HEK293T (cell line): ENCODE results near the gene NKG7.
"Not testable (repeated sequence)": the region's sequence is repeated elsewhere in the genome, so short reads cannot be mapped to it uniquely, and the experiment has no call there.

Experiments
- CTCF ChIA-PET: fragments of 350-600 bp; formaldehyde crosslinking; extraction: SDS; loops from one replicate; lab custom pipeline; 2021; ENCODE audit warnings: antibody characterized with exemption, inconsistent platforms; lab: Yijun Ruan, JAX
- POLR2A ChIA-PET: fragments of 350-600 bp; formaldehyde crosslinking; extraction: SDS; loops from one replicate; lab custom pipeline; 2020; ENCODE audit warnings: antibody characterized with exemption, inconsistent platforms; lab: Yijun Ruan, JAX
- DNase-seq: peaks from one replicate; pipeline ENCODE4 v3.0.0; 2012; ENCODE audit warnings: mixed read lengths; ENCODE audit errors: extremely low spot score
- ARNT ChIP-seq: fragments of 450-650 bp; IDR thresholded peaks from 2 replicates; pipeline ENCODE4 v1.6.1; 2017; ENCODE audit warnings: mild to moderate bottlenecking
- BHLHE40 ChIP-seq: fragments of 450-650 bp; IDR thresholded peaks from 2 replicates; pipeline ENCODE4 v1.6.1; 2016; ENCODE audit warnings: mild to moderate bottlenecking, moderate library complexity, borderline replicate concordance
- CTBP1 ChIP-seq: fragments of 450-650 bp; IDR thresholded peaks from 2 replicates; pipeline ENCODE4 v1.6.1; 2016; ENCODE audit warnings: borderline replicate concordance
- ELF4 ChIP-seq: fragments of 450-650 bp; IDR thresholded peaks from 2 replicates; pipeline ENCODE4 v1.6.1; 2017; ENCODE audit warnings: antibody characterized with exemption
- FOXA1 ChIP-seq: fragments of 450-650 bp; IDR thresholded peaks from 2 replicates; pipeline ENCODE4 v1.6.1; 2016; ENCODE audit warnings: mild to moderate bottlenecking
- FOXK2 ChIP-seq: fragments of 450-650 bp; IDR thresholded peaks from 2 replicates; pipeline ENCODE4 v1.6.1; 2016; ENCODE audit warnings: mild to moderate bottlenecking
- FOXM1 ChIP-seq: fragments of 450-650 bp; IDR thresholded peaks from 2 replicates; pipeline ENCODE4 v1.6.1; 2017; ENCODE audit warnings: mild to moderate bottlenecking, borderline replicate concordance
- HDGF ChIP-seq: fragments of 450-650 bp; IDR thresholded peaks from 2 replicates; pipeline ENCODE4 v1.6.1; 2017; ENCODE audit warnings: antibody characterized with exemption, borderline replicate concordance
- L3MBTL2 ChIP-seq: fragments of 450-650 bp; conservative IDR thresholded peaks from 2 replicates; pipeline ENCODE4 v1.6.1; 2016; ENCODE audit warnings: mild to moderate bottlenecking
- LEF1 ChIP-seq: fragments of 450-650 bp; IDR thresholded peaks from 2 replicates; pipeline ENCODE4 v1.6.1; 2017; ENCODE audit warnings: mild to moderate bottlenecking, borderline replicate concordance
- NFRKB ChIP-seq: fragments of 450-650 bp; IDR thresholded peaks from 2 replicates; pipeline ENCODE4 v1.6.1; 2016; ENCODE audit warnings: mild to moderate bottlenecking, moderate library complexity
- SP1 ChIP-seq: fragments of 450-650 bp; IDR thresholded peaks from 2 replicates; pipeline ENCODE4 v1.6.1; 2017
- SUZ12 ChIP-seq: fragments of 450-650 bp; IDR thresholded peaks from 2 replicates; pipeline ENCODE4 v1.6.1; 2016; ENCODE audit warnings: mild to moderate bottlenecking
- TARDBP ChIP-seq: fragments of 450-650 bp; IDR thresholded peaks from 2 replicates; pipeline ENCODE4 v1.6.1; 2016
- ZNF384 ChIP-seq: fragments of 450-650 bp; IDR thresholded peaks from 2 replicates; pipeline ENCODE4 v1.6.1; 2016
- TF ChIP-seq, protein P1 (sequence below): fragments of 450-650 bp; IDR thresholded peaks from 2 replicates; pipeline ENCODE4 v1.6.1; 2016

Gene NKG7

DNA sequence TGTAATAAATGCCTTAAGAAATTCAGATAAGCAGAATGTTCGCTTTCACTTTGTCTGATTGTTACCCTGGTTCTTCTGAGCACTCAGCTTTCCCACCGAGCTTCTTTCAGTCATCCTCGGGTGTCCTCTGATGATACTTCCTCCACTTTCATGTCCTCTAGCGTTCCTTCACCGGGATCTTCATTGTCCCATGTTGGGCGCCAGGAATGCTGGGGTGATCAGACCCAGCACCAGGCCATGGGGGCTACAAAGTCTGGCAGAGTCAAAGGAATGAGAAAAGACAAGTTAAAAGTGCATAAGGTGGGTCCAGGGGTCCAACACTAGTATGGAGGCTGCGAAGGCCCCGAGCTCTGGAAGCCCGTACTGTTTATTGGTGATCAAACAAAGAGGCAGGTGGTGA, 29.7 kb upstream of the NKG7 start:
- TF ChIP-seq CTBP1 (no peak), ARNT (no peak), SUZ12 (no peak), NFRKB (no peak), LEF1 (no peak)
- TF ChIP-seq, protein P1, sequence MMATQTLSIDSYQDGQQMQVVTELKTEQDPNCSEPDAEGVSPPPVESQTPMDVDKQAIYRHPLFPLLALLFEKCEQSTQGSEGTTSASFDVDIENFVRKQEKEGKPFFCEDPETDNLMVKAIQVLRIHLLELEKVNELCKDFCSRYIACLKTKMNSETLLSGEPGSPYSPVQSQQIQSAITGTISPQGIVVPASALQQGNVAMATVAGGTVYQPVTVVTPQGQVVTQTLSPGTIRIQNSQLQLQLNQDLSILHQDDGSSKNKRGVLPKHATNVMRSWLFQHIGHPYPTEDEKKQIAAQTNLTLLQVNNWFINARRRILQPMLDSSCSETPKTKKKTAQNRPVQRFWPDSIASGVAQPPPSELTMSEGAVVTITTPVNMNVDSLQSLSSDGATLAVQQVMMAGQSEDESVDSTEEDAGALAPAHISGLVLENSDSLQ, result no peak
- CTCF ChIA-PET, result interaction anchor here (0.6 kb wide), 1 partner anchor 18 kb away, joined by 3 read pairs; no protein-coding TSS in a partner anchor
- POLR2A ChIA-PET, result no interaction called here
- DNase-seq, result no peak

DNA sequence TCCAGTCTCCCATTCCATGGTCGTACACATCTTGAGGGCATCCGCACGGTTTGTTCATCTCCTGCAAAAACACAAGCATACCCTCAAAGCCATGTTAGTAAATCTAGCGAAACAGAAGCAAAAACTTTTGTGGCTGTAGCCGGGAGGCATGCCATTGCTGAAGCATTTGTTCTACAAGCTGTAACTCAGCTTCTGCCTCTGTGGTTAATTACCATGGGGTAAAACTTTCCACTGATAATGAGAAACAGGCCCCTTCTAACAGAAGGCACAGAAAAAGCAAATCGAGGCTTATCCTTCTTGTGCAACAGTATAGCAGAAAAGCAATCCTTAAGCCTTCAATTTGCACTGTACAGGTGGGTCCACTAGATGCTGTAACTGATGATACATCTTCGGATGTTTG, 27.5 kb upstream of the NKG7 start:
- CTCF ChIA-PET, result interaction anchor here (1.5 kb wide), 1 partner anchor 22 kb away, joined by 3 read pairs; no protein-coding TSS in a partner anchor
- POLR2A ChIA-PET, result not testable (repeated sequence)

DNA sequence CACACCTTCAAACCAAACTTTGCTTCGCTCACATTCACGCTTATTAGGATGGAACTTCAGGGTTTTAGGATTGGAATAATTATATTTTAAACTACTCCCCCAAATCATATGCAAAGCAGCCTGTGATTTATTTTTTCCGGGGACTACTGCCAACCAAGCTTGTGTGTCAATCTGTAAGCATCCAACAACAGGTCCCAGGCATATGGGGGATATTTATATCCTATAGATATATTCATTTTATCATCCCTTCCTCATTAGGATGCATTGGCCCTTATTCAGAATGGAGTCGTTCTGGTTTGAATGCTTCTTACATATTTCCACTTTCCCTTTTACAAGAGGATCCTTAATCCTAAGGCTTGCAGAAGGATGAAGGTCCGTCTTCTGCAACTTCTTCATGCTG, 26.8 kb upstream of the NKG7 start:
- ChIA-PET CTCF (interaction anchor here (1.5 kb wide), 1 partner anchor 22 kb away, joined by 3 read pairs; no protein-coding TSS in a partner anchor), POLR2A (no interaction called here)
- no peak for DNase-seq

More for the DNA sequence above, 27.5 kb upstream of the NKG7 start:
- not testable (repeated sequence) for DNase-seq

DNA sequence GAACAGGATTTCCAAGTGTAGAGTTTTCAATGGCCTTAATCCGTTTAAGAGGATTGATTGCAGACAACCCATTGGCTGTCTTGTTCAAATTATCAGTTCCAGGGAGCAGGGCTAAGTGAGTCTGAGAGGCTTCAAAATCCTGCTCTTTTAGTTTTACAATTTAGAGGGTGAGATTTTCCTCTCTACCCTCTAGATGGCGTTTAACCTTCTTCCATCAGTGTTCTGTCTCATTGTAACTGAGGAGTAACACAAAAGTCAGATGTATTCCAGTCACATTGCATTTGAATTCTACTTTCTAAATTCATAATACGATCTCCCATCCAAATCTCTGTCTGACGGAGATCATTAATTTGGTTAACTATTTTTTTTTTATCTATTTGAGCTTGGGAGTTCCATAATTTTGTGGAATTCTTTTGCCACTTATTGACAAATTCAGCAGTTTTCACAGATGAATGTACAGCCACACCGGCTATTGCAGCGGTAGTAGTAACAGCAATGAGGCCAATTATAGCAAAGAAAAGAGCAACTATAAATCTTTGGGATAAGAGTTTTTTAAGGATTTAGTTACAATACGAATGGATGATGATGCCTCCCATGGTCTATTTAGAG, 25.7 kb upstream of the NKG7 start:
- TF ChIP-seq L3MBTL2 (no peak), SP1 (no peak)
- peak; percentile 23 for DNase-seq
- POLR2A ChIA-PET, result interaction anchor here (1.1 to 1.4 kb wide), 2 partner anchors 31 to 33 kb away, joined by 4 to 7 read pairs; partner anchors contain the start of gene ETFB
- CTCF ChIA-PET, result interaction anchor here (0.7 to 1.3 kb wide), 3 partner anchors 24 to 71 kb away, joined by 3 to 5 read pairs (median 4); no protein-coding TSS in a partner anchor

More for the DNA sequence above, 26.8 kb upstream of the NKG7 start:
- TF ChIP-seq SUZ12 (no peak), SP1 (no peak), HDGF (no peak), FOXK2 (no peak), FOXA1 (no peak), L3MBTL2 (no peak), LEF1 (no peak), ZNF384 (no peak), BHLHE40 (no peak), NFRKB (no peak), ARNT (no peak), CTBP1 (no peak), FOXM1 (no peak), TARDBP (no peak), ELF4 (no peak)
- TF ChIP-seq, protein P1, result no peak

DNA sequence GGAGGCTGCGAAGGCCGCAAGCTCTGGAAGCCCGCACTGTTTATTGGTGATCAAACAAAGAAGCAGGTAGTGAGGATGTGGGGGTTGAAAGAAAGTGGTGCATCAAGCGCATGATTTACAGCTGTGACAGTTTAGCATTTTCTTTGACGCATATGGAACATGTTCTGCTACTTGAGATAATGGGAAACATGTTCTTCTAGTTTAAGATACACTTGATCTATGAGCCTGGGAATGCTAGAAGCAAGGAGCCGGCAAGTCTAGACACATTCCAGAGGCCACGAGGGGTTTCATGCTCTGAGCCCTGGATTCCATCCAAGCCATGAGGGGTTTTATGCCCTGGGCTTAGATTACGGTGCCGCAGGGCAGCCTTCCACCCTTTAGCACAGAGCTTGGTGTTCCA, 25.0 kb upstream of the NKG7 start:
- ChIA-PET CTCF (interaction anchor here (0.7 to 1.3 kb wide), 3 partner anchors 24 to 71 kb away, joined by 3 to 5 read pairs (median 4); no protein-coding TSS in a partner anchor), POLR2A (interaction anchor here (1.1 to 1.4 kb wide), 2 partner anchors 30 to 32 kb away, joined by 4 to 7 read pairs; partner anchors contain the start of gene ETFB)
- not testable (repeated sequence) for DNase-seq
- TF ChIP-seq, protein P1, result peak; percentile 21; the same call in 1 of the 2 replicates

DNA sequence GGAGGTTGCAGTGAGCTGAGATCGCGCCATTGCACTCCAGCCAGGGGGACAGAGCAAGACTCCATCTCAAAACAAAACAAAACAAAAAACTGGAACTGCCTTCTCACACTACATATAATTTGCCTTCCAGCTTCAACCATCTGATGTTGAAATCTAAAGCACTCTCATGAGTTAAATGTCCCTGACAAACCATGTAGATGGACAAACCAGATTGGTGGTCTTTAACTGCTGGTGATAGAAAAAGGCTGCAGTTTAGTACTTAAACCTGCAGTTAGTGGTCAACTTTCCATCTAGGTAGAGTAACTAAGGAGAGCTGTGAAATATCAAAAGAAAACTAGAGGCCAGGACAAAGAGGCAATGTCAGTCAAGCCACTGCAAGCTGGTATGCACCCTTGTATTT, 23.7 kb upstream of the NKG7 start:
- ChIA-PET CTCF (interaction anchor here (0.7 kb wide), 1 partner anchor 39 kb away, joined by 3 read pairs; no protein-coding TSS in a partner anchor), POLR2A (interaction anchor here (1.2 to 3.0 kb wide), 3 partner anchors 12 to 28 kb away, joined by 4 to 10 read pairs (median 4); partner anchors contain the start of gene NKG7)
- no peak for DNase-seq
- no peak for TF ChIP-seq ARNT

DNA sequence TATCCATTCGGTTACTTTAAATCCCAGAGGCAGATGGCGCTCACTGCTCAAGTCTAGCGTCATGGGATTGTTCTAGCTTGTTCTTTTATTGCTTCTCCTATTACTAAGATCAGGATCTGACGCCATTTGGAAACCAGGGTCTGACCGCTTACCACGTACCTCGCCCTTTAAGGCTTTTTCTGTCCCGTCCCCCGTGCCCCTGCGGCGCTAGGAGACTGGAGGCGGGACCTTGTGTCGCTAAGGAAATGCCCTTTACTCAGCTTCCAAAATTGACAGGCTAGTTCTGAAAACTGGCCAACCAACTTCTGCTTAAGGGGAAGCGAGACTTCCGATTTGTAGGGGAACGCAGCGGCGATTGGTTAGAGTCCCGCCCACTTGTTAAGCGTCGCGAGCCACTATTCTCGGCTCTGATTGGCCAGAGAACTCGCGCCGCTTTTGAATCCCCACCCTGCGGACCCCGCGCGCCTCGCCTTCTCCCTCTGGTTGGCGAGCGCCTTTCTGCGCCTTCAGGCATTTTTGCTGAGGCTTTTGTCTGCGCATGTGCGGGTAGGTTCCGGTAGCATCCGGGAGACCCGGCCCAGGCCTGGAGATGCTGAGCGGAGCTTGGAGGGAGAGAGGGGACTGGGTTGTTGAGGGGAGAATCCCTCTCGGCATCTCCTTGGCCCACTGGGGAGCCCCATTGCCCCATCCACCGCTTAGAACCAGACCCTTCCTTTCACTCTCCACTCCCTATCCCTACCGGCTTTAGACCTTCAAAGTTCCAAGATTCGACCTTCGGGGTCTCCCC, 21.8 kb upstream of the NKG7 start:
- CTCF ChIA-PET, result interaction anchor here (1.1 kb wide), 2 partner anchors 28 to 263 kb away, joined by 3 to 5 read pairs; no protein-coding TSS in a partner anchor
- TF ChIP-seq FOXK2, result no peak
- no peak for TF ChIP-seq FOXM1
- TF ChIP-seq NFRKB, result no peak
- no peak for TF ChIP-seq CTBP1
- TF ChIP-seq TARDBP, result no peak
- peak; percentile 37; the same call in 1 of the 2 replicates for TF ChIP-seq ELF4
- TF ChIP-seq SP1, result no peak
- no peak for TF ChIP-seq SUZ12
- TF ChIP-seq, protein P1, result peak; percentile 98
- no peak for TF ChIP-seq ARNT
- no peak for TF ChIP-seq BHLHE40
- no peak for TF ChIP-seq FOXA1
- no peak for TF ChIP-seq ZNF384
- TF ChIP-seq L3MBTL2, result peak; percentile 85
- no peak for TF ChIP-seq HDGF

More for the DNA sequence above, 21.8 kb upstream of the NKG7 start:
- DNase-seq, result peak; percentile 93
- POLR2A ChIA-PET, result interaction anchor here (0.6 to 3.0 kb wide), 17 partner anchors 9 to 177 kb away, joined by 3 to 19 read pairs (median 3); partner anchors contain the start of genes ETFB, NKG7, VSIG10L and ZNF175
